Muscle of leg (tissue), 11 donors: ENCODE data around the gene BMAL1. TPM values are rescaled to one million over a fixed set of nuclear protein-coding genes. Genes with fewer than 3 reads are reported as not detected.
"Not testable (repeated sequence)": the region's sequence is repeated elsewhere in the genome, so short reads cannot be mapped to it uniquely, and the experiment has no call there.

Source experiments
- DNase-seq: peaks from one replicate; pipeline ENCODE4 v3.0.0; 2013
- H3K27ac ChIP-seq: one replicate; pipeline ENCODE4 v1.5.1; 2013; ENCODE audit warnings: mild to moderate bottlenecking, low read length, control low read depth
- H3K27me3 ChIP-seq: one replicate; pipeline ENCODE4 v1.6.1; 2013; ENCODE audit warnings: low read length; ENCODE audit not compliant: control insufficient read depth, insufficient read depth
- H3K36me3 ChIP-seq: one replicate; pipeline ENCODE4 v1.6.1; 2013; ENCODE audit warnings: low read length; ENCODE audit not compliant: control insufficient read depth, insufficient read depth
- H3K4me1 ChIP-seq: one replicate; pipeline ENCODE4 v1.6.1; 2013; ENCODE audit warnings: low read length; ENCODE audit not compliant: control insufficient read depth, insufficient read depth
- H3K4me3 ChIP-seq: one replicate; pipeline ENCODE4 v1.5.1; 2013; ENCODE audit warnings: low read length, control low read depth
- H3K9me3 ChIP-seq: replicated peaks from 2 replicates; pipeline ENCODE4 v1.6.1; 2013; ENCODE audit warnings: low read depth, low read length; ENCODE audit not compliant: control insufficient read depth
- WGBS: methylation state at CpG from one replicate; pipeline ENCODE4 v1.1.5; 2013; ENCODE audit warnings: missing lambda C conversion rate; ENCODE audit not compliant: insufficient coverage; 5-methylcytosine and 5-hydroxymethylcytosine counted together
- polyA plus RNA-seq, 8 donors: library from polyadenylated mRNA; unstranded; fragments of 120-200 nt; gene quantifications; one replicate each; pipeline versions ENCODE4 v1.2.1 to v1.2.3, GENCODE V29; 2013; ENCODE audit warnings: inconsistent platforms in 1 of 8, low replicate concordance in 1 of 8; ENCODE audit not compliant: insufficient read length in 8 of 8, insufficient read depth in 1 of 8
- total RNA-seq: library from RNA; stranded (reverse); fragments of 120-200 nt; gene quantifications from one replicate; pipeline ENCODE4 v1.2.4, GENCODE V29; 2013

BMAL1 gene
- total and polyA plus RNA-seq, 9 donors: 5.7 to 10.6 (median 6.9) TPM

DNA sequence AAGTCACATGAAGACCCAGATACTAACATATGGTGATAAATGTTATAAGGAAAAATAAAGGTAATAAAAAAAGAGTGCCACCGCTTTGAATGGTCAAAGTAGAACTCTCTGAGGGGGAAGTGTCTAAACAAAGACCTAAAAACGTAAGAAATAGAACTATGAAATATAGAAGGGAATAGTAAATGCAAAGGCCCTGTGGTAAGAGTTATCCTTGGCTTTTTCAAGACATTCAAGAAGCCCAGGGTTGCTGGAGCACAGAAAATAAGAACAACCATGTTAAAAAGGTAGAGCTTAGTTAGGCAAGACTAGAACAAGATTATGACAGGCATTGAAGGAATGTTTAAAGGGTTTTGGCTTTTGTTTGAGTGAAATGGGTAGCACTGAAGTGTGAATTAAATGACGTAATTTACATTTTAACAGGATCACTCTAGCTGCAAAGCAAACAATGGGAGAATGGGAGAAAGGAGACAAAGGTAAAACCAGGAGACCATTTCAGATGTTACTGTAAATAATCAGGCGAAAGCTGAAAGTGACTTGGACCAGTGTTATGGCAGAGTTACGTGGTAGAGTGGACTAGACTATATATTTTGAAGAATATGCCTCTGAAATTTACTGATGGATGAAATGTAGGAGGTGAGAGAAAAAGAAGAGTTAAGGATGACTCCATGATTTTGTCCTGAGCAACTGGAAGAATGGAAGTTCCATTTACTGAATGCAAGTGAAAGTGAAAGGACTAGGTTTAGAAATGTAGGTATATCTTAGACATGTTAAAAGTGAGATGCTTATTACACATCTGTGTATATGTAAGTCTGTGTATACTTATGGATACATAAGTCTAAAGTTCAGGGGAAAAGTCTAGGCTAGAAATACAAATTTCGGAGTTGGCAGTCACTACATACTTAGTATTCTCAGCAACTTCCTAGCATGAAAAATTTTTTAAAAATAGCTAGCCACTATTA lies 156.9 kb downstream of the BMAL1 start:
- no peaks in the 10 kb centered on the region for H3K36me3 ChIP-seq
- H3K4me3 ChIP-seq: no peak overlapping the region
- WGBS: 96% methylated on average over 4 of the region's 6 CpGs
- no peak overlapping the region for H3K27ac ChIP-seq
- no peaks in the 10 kb centered on the region for H3K27me3 ChIP-seq
- DNase-seq: no peak
- H3K9me3 ChIP-seq: peaks cover 3% of the 10 kb centered on the region
- no peaks in the 10 kb centered on the region for H3K4me1 ChIP-seq

- not testable (repeated sequence) for H3K4me1 ChIP-seq, H3K4me3 ChIP-seq, H3K36me3 ChIP-seq, DNase-seq, H3K27me3 ChIP-seq, H3K9me3 ChIP-seq, H3K27ac ChIP-seq
- WGBS: 87% methylated on average over 7 of the region's 7 CpGs
Observed at GRCh38 chr11:13436836-13437235, 159.2 kb downstream of the BMAL1 start.

Other genes with a start within 250 kb of the BMAL1 start
- 39.5 TPM for gene BTBD10, start 185.4 kb downstream of the BMAL1 start, total RNA-seq
- 10 to 100 TPM; 21.4 to 28.2 (median 22.7) TPM for gene BTBD10, start 185.4 kb downstream of the BMAL1 start, polyA plus RNA-seq
- not detected for gene PTH, start 218.2 kb downstream of the BMAL1 start, total RNA-seq
- gene PTH, start 218.2 kb downstream of the BMAL1 start, polyA plus RNA-seq: not detected